GM19452 (cell line): ENCODE data around the gene DHX58.
A peak's percentile ranks its signal among the peaks of the same experiment; 100 is the strongest.
"Not testable (repeated sequence)": the region's sequence is repeated elsewhere in the genome, so short reads cannot be mapped to it uniquely, and the experiment has no call there.

Experiments
- ATAC-seq: cut with Tn5 transposase; IDR thresholded peaks from one replicate; pipeline ENCODE4 v1.9.1; 2021; ENCODE audit not compliant: unreplicated experiment

The DHX58 gene

DNA sequence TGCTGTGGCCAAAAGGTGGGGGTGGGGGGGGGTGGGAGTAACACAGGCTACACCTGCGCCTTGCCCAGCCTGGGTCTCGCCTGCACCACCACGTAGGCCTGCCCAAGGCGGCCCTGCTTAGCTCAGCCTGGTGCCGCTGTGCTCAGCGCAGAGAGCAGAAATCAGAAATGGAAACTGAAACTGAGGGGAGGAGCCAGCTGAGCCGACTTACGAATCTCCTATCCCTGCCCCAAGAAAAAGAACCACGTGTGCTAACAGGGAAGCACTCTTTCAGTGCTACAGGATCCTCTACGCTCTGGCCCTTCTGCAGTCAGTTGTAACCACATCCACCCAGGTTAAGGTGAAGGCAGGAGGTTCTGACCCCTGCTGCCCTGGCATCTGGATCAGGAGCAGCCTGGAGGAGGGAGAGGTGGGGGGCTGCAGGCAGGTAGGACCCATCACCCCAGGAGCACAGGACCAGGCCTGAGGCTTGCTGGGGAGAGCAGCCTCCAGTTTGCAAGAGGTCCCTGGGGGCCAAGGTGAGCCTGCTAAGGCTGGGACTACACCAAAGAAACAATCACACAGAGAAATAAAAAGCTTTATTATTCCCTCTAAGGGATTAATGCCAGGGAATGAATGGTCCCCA, at the start of gene DHX58:
DHX58 (minus strand) TSS at position 163 of the 625 bp plus-strand sequence. CDS start 822 bp downstream, outside the sequence.
- ATAC-seq, result peak; percentile 69

DNA sequence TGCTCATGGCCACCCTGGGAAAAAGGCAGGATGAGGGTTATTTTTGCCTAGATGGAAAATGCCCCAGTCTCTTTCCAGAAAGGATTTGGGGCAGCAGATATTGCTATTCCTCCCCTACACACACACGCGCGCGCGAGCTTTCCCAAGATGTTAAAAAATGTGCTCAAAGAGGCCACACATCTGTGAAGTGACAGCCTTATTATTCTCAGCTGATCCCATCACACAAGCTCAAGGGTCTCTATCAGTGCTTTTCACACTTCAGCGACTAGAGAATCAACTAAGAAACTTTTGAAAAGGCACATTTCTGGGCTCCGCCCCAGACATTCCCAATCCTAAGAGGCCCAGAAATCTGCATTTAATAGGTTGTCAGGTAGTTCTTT, 48.0 kb upstream of the DHX58 start:
- no peak for ATAC-seq

DNA sequence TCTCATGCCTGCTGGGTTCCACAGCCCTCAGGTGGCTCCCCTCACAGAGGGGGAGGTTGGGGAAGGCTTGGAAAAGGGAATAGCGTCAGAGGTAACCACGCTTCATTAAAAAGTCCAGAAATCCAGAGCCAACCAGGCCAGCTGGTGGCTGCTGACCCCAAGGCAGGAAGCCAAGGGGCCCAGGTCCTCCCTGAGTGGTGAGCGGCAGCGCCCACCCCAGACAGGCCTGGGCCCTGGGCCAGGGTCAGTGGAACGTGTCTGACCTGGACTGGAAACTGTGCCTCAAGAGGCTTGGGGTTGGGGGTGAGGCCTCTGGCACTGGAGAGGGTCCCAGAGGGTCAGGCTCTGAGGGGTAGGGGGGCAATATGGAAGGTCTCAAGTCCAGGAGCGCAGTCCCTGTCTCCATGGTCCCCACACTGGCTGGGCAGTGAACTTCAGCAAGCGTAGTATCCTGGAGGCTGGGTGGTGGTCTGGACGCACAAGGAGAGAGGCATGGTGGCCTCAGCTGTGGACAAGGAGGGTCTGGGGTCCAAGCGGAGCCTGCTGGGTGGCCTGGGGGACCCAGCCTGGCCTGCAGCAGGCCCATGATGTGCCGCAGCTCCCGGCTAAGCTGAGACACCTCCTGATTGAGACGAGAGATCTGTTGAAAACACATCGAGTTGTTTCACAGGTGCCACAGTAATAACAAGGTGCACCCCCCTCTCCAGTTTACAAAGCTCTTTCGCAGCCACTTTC, 47.4 kb upstream of the DHX58 start:
- ATAC-seq, result no peak

DNA sequence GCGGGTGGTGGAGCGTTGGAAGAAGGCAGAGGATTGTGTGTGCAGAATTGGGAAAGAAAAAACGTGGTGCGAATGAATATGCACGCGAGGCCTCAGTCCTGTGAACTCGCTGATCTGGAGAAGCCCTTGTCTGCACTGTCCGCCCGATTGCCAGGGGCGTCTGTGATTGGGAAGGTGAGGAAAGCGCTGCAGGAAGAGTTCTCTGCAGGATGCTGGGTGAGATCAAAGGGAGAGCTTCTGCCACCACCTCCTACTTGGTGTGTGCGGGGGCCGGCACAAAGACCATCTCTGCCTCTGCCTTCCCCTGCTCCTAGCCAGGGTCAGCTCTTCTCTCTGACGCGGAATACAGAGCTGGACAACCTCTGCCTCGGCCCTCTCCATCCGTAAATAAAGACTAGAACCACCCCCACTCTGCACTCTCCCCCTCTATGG, 43.1 kb upstream of the DHX58 start:
- no peak for ATAC-seq

DNA sequence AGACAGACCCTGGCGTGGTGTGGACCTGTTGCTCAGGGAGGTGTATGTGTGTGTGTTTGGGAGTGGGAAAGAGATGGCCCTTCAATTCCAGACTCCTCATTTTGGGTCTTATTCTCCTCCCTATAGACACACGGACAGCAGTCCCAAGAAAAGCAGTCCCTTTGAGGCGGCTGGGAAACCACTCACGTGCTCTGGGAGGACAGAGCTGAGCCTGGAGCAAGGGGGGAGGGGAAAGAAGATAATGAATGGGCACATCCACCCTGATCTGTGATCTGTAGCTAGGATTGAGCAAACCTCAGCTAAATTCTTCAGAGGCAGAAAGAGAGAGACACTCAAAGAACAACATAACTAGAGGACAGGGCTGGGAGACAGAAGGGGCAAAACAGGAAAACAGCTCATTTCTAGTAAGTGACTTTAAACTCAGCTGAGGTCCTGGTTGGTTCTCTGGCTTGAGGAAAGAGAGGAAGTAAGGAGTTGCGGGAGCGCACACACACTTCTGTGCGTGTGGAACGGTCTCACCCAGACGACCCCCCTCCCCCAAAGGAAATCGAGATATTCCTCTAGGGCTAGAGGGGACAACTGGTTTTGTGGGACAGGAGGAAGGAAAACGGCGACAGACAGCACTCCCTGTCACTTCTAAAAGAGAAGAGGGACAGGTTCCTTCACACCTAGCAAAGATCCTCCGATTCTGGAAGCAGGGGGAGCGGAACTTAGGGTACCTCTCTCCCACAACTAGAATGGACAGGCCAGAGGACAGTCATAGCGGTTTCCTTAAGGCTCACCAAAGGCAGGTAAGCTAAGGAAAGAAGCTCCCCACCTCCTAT, 41.6 kb upstream of the DHX58 start:
- ATAC-seq, result no peak

DNA sequence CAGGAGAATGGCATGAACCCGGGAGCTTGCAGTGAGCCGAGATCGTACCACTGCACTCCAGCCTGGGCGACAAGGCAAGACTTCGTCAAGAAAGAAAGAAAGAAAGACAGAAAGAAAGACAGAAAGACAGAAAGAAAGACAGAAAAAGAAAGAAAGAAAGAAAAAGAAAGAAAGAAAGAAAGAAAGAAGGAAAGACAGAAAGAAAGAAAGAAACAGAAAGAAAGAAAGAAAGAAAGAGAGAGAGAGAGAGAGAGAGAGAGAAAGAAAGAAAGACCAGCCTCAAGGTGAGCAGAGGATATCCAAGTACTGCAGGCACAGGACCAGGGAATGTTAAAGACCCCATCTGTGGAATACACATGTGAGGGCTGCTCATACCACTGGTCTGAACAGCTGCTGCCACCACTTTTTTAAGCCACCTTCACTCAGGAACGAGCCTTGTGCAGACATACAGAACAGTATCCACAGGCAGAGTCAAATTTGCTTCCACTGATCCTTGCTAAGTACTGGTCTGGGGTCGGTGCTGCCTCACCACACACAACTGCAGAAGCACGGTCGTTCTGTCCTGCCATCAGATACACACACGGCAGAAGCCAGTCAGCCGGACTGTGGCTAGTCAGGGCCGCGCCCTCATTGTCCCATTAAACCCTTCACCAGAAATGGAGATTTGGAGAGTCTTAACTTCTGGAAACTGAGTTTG, 34.5 kb upstream of the DHX58 start:
- ATAC-seq, result no peak

DNA sequence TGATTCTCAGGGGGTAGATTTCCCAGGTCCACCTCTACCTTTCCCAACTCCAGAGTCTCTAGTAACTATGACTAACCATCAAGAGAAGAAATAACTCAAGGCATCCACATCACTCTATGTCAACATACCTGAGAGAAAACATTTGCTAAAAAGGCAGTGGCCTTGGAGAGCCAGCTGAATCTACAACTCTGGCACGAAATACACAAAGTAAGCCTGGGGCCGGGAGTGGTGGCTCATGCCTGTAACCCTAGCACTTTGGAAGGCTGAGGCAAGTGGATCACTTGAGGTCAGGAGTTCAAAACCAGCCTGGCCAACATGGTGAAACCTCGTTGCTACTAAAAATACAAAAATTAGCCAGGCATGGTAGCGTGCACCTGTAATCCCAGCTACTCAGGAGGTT, 30.6 kb upstream of the DHX58 start:
- not testable (repeated sequence) for ATAC-seq

DNA sequence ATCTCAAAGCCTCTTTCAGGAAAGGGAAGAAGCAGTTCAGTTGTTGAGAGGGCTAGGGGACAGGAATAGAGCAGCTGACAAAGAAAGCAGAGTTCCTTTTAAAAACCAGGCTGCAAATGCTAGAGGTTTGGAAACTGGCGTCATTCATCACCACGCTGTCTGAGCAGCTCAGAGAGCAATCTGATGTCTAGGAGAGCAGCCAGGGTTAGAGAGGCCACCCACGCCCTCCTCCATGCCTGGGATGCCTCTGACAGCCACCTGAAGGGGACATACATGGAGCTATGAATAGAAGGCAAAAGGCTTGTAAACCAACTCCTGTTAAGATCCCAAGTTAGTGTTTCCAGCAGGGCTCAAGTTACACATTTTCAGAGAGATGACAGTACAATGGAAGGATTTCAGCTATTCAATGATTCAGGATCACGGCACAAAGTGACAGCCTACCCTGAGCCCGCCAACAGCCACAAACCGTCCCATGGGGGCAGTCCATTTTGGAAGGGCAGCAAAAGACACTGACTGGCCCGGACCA, 29.9 kb upstream of the DHX58 start:
- ATAC-seq, result no peak

DNA sequence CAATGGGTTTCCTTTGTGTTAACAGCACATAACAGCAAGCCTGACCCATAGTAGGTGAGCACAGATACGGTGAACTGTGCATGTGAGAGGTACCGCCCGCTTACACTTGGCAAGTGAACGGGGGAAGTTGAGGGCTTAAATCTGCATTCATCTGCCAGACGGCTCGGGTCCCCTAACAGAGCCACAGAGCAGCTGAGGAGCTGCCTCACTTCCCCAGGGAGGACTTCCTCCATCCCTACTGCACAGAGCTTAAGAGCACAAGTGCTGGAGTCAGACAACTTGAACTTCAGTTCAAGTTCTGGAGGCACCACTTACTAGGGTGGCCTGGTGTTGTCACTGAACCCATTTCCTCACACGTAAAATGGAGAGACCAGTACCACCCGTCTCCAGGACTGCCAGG, 28.9 kb upstream of the DHX58 start:
- no peak for ATAC-seq

DNA sequence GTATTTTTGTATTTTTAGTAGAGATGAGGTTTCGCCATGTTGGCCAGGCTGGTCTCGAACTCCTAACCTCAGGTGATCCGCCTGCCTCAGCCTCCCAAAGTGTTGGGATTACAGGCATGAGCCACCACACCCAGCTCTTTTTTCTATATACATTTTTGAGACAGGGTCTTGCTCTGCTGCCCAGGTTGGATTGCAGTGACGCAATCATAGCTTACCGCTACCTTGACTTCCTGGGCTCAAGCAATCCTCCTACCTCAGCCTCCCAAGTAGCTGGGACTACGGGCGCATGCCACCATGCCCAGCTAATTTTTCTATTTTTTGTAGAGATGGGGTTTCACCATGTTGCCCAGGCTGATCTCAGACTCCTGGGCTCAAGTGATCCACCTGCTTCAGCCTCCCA, 28.2 kb upstream of the DHX58 start:
- not testable (repeated sequence) for ATAC-seq

DNA sequence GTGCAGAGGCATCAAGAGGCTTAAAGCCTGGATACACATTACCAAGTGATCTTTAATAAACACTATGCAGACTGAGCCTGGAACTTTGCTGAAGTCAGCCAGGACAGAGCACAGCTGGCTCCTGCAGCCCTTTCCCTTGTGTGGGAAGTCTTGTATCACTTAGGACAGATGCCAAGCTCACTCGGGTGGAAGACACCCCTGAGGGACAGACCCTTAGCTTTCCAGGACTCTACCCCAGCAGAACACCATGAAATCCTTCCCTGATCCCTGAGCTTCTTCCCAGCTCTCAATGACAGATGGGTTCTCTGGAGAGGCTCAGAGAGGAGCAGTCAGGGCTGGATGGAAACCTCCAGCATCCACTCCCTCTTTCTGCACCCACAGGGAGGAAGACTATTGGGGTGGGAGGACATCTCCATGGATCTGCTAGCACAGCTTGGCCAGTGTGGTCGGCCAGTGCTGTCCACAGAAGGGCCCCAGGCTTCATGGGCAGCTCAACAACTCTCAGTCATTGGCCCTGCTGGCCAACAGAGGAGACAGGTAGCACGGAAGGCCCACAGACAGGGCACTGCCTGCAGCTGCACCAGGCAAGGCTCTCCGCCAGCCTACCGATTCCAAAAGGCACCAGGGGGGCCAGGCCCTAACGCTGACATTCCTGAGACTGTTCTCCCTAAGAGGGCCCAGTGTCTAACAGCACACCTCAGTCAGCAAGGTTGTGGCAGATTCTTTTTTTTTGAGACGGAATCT, 26.4 kb upstream of the DHX58 start:
- ATAC-seq, result no peak

DNA sequence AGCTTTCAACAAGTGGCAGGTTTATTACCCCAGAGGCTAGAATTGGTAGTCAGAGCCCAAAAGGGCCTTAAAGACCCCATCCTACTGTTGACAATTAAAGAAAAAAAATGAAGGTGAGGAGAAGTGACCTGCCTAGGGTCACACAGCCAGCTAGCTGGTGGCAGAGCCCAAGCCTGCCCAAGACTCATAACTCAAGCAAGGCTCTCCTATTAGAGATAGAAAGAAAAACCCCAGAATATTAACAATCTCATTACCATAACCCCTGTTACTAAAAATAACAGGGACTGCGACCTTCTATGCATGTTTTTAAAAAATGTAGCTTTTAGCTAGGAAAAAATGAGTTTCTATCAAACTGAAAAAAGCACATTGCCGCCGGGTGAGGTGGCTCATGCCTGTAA, 24.1 kb upstream of the DHX58 start:
- ATAC-seq, result no peak

DNA sequence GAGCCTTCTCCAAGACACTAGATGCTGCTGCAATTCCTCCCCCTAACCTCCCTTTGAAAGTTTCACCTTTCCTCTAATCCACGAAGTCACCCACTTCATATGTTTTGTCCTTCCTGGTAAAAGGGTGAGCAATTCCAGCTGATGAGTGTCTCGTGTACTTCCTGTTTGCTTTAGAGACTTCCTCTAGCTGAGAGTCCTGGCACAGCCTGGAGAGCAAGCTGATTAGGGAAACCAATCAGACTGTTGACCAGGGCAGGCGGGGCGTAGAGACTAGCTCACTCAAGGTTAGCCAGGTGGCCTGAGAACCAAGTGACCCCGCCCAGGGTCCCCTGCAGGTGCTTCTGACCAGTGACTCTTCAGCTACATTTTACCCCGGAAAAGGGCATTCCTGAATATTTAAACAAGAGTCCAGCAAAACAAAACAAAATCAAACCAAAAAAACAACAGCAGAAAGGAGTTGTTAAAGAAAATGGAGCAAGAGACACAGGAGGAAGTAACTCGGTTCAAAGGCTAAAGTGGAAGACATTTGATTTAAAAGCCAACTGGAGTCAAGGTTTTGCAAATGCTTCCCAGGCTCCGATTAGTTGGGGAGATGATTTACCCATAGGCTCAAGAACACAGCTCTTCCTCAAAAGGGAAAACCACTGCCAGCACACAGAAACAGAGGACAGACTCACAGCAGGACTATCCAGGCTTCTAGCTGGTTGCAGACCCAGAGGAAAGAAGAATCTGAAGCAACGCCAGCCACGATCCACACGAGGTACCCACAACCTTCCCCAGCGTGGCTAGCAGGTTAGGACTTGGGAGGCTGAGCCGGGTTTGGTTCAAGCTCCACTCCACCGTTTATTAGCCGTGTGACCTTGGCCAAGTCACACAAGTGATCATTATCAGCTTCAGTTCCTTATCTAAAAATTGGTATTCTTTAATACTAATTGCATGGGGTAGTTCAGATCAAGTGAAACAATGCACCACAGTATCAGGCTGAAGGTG, 23.4 kb upstream of the DHX58 start:
- no peak for ATAC-seq

DNA sequence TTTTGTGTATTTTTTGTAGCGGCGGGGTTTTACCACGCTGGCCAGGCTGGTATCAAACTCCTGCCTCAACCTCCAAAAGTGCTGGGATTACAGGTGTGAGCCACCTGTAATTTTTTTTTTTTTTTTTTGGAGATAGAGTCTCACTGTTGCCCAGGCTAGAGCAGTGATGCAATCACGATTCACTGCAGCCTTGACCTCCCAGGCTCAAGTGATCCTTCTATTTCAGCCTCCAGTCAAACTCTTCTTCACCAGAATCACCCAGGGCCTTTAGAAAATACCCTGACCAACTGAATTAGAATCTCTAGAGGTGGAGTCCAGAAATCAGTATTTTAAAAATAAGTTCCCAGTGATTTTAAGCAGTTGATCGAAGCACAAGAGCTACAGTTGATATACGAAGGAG, 22.6 kb upstream of the DHX58 start:
- no peak for ATAC-seq

DNA sequence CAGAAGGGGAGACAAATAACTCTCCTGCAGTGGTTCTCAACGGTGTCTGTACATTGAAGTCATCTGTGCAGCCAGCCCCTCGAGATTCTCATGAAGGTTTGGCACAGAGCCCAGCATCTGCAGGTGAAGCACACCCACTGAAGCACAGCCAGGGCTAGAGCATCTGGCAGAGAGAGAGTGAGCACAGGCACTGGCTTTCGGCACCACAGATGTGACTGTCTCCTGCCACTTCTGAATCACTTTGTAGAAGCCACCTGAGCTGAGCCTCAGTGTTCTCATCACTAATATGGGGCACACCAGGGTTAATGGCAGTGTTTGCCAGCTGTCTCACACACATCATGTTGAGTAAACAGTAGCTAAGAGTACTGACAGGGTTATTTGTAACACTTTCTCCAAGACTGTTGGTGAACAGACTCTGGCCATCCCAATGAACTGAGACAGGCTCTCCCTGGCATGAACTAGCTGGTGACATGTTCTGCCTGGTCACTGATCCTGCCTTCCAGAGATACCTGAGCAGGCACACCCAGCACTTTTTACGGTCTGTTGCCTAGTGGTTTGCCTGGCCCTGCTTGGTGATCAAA, 21.0 kb upstream of the DHX58 start:
- ATAC-seq, result peak; percentile 68

DNA sequence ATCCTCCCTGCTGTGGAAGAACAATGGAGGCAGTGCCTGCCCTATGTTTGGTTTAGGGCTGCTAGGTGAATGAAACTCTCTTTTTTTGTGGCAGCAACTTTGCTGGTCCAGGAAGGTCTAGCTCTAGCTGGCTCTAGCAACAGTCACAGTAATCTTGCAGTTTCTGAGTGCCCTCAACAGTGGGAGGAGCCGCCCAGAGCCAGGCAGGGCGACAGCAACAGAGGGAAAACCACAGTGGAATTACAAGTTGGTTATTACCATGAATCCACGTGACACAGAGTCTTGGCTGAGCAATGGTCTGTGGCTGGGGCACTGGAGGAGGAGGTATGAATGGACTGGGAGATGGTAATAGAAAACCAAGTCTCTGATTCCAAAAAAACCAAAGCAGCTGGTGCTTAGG, 20.4 kb upstream of the DHX58 start:
- ATAC-seq, result peak; percentile 13

DNA sequence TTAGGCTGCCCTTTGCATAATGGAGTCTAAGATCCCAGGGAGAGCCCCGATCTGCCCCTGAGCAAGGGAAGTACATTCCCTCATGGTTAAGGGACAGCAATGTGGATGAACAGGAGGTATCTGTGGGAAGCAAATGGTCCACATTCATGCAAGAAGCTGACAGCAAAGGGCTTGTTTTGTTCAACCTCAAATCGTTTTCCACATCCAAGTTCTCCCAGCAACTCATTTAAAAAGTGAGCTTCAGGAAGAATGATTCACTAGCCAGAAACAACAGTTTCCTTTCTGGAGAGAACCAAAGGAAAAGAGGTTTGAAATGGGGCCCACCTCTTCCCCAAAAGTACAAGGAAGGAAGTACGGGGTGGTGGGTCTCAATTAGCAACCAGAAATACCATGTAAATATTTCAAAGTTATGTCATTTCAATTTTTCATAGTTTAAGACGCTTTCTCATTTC, 19.5 kb upstream of the DHX58 start:
- ATAC-seq, result no peak

DNA sequence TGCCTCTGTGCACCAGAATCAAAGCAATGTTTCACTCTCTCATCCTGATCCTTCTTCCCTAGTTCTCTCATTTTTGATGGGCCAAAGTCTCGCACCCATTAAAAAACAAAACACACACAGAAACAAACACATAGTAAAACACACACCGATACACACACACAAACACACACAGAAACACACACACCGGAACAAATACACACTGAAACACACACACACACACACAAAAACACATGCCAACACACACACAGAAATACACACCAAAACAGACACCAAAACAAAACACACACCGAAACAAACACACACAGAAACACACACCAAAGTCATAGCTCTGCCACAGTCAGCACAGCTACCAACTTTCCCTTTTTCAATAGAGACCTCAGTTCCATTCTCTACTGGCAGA, 18.7 kb upstream of the DHX58 start:
- no peak for ATAC-seq
